ENCODE measurements around the gene STK17A.

- TF ChIP-seq, protein P1, sequence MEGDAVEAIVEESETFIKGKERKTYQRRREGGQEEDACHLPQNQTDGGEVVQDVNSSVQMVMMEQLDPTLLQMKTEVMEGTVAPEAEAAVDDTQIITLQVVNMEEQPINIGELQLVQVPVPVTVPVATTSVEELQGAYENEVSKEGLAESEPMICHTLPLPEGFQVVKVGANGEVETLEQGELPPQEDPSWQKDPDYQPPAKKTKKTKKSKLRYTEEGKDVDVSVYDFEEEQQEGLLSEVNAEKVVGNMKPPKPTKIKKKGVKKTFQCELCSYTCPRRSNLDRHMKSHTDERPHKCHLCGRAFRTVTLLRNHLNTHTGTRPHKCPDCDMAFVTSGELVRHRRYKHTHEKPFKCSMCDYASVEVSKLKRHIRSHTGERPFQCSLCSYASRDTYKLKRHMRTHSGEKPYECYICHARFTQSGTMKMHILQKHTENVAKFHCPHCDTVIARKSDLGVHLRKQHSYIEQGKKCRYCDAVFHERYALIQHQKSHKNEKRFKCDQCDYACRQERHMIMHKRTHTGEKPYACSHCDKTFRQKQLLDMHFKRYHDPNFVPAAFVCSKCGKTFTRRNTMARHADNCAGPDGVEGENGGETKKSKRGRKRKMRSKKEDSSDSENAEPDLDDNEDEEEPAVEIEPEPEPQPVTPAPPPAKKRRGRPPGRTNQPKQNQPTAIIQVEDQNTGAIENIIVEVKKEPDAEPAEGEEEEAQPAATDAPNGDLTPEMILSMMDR (conservative IDR thresholded peaks at IDR 0.05; ENCODE audit: low read length) = no peak
- no peak for TF ChIP-seq EZH2phosphoT487 (IDR thresholded peaks at IDR 0.05; ENCODE audit: borderline replicate concordance)
These were observed 28.9 kb upstream of the STK17A start for GRCh38 chr7:43553999-43554398.
